ENCODE results near the gene INKA2.

Gene INKA2

GRCh38 chr1:111699268-111699667, 39.9 kb downstream of the INKA2 start:
- Histone ChIP-seq H3K27me3 (ENCODE audit: insufficient read depth, low read length, poor library complexity, severe bottlenecking) (no peaks in the 10 kb centered on the region), H4K20me1 (ENCODE audit: insufficient read depth, low read length, poor library complexity, severe bottlenecking) (no peaks in the 10 kb centered on the region), H3K9me3 (ENCODE audit: insufficient read depth, low read depth, low read length) (no peaks in the 10 kb centered on the region), H3K36me3 (ENCODE audit: insufficient read depth, low read length) (peaks cover 96% of the 10 kb centered on the region), H3K4me2 (ENCODE audit: low read depth, low read length, poor library complexity, severe bottlenecking) (no peak overlapping the region), H3K9me2 (replicated peaks; ENCODE audit: low read depth, low read length) (no peaks in the 10 kb centered on the region), H3K4me1 (ENCODE audit: insufficient read depth, low read length, poor library complexity, severe bottlenecking) (no peaks in the 10 kb centered on the region), H3K79me2 (ENCODE audit: insufficient read depth, low read length) (no peaks in the 10 kb centered on the region), H2AFZ (ENCODE audit: low read length) (no peak overlapping the region), H3K4me3 (ENCODE audit: low read length, poor library complexity, severe bottlenecking) (no peak overlapping the region), H3F3A (ENCODE audit: low read depth) (no peaks in the 10 kb centered on the region), H3K9ac (ENCODE audit: low read depth, low read length, poor library complexity, severe bottlenecking) (no peak overlapping the region)
- TF ChIP-seq EZH2phosphoT487 (IDR thresholded peaks at IDR 0.05; ENCODE audit: borderline replicate concordance) = no peak
- no peak for TF ChIP-seq CTCF (conservative IDR thresholded peaks at IDR 0.05; ENCODE audit: low read length)

- Histone ChIP-seq H3K4me2 (ENCODE audit: low read depth, low read length, poor library complexity, severe bottlenecking) (no peak overlapping the region), H4K20me1 (ENCODE audit: insufficient read depth, low read length, poor library complexity, severe bottlenecking) (peaks cover 3% of the 10 kb centered on the region), H3K9ac (ENCODE audit: low read depth, low read length, poor library complexity, severe bottlenecking) (no peak overlapping the region), H3K9me2 (replicated peaks; ENCODE audit: low read depth, low read length) (no peaks in the 10 kb centered on the region), H3K36me3 (ENCODE audit: insufficient read depth, low read length) (peaks cover 97% of the 10 kb centered on the region), H3K4me3 (ENCODE audit: low read length, poor library complexity, severe bottlenecking) (no peak overlapping the region), H3F3A (ENCODE audit: low read depth) (no peaks in the 10 kb centered on the region), H3K79me2 (ENCODE audit: insufficient read depth, low read length) (peaks cover 4% of the 10 kb centered on the region; the same call in 1 of the 2 replicates), H2AFZ (ENCODE audit: low read length) (no peak overlapping the region), H3K4me1 (ENCODE audit: insufficient read depth, low read length, poor library complexity, severe bottlenecking) (no peaks in the 10 kb centered on the region), H3K27me3 (ENCODE audit: insufficient read depth, low read length, poor library complexity, severe bottlenecking) (no peaks in the 10 kb centered on the region), H3K9me3 (ENCODE audit: insufficient read depth, low read depth, low read length) (no peaks in the 10 kb centered on the region)
- TF ChIP-seq EZH2phosphoT487 (IDR thresholded peaks at IDR 0.05; ENCODE audit: borderline replicate concordance) (no peak), CTCF (conservative IDR thresholded peaks at IDR 0.05; ENCODE audit: low read length) (no peak)
Observed at GRCh38 chr1:111696330-111696729, 42.9 kb downstream of the INKA2 start.

GRCh38 chr1:111695801-111696200, 43.4 kb downstream of the INKA2 start:
- Histone ChIP-seq H3K79me2 (ENCODE audit: insufficient read depth, low read length) (peaks cover 9% of the 10 kb centered on the region; the same call in 1 of the 2 replicates), H2AFZ (ENCODE audit: low read length) (no peak overlapping the region), H3F3A (ENCODE audit: low read depth) (no peaks in the 10 kb centered on the region), H3K4me3 (ENCODE audit: low read length, poor library complexity, severe bottlenecking) (no peak overlapping the region), H3K4me2 (ENCODE audit: low read depth, low read length, poor library complexity, severe bottlenecking) (no peak overlapping the region), H3K9ac (ENCODE audit: low read depth, low read length, poor library complexity, severe bottlenecking) (no peak overlapping the region), H4K20me1 (ENCODE audit: insufficient read depth, low read length, poor library complexity, severe bottlenecking) (peaks cover 8% of the 10 kb centered on the region), H3K36me3 (ENCODE audit: insufficient read depth, low read length) (peaks cover 97% of the 10 kb centered on the region), H3K4me1 (ENCODE audit: insufficient read depth, low read length, poor library complexity, severe bottlenecking) (no peaks in the 10 kb centered on the region), H3K9me3 (ENCODE audit: insufficient read depth, low read depth, low read length) (no peaks in the 10 kb centered on the region), H3K27me3 (ENCODE audit: insufficient read depth, low read length, poor library complexity, severe bottlenecking) (no peaks in the 10 kb centered on the region), H3K9me2 (replicated peaks; ENCODE audit: low read depth, low read length) (no peaks in the 10 kb centered on the region)
- TF ChIP-seq CTCF (conservative IDR thresholded peaks at IDR 0.05; ENCODE audit: low read length) = no peak
- no peak for TF ChIP-seq EZH2phosphoT487 (IDR thresholded peaks at IDR 0.05; ENCODE audit: borderline replicate concordance)

Measured in Loucy (cell line).